Gastroesophageal sphincter (tissue), 3 donors: ENCODE measurements around the gene MSTO1.

ENCODE experiments used
- CTCF ChIP-seq, 4 experiments: fragments of 200-600 bp in 2 of 4; fragments of 450-650 bp in 2 of 4; sonication (generic) in 1 of 4; IDR thresholded peaks; one replicate each; pipeline ENCODE4 v1.5.1; 2017 to 2019; ENCODE audit warnings: antibody characterized with exemption in 4 of 4, mild to moderate bottlenecking in 2 of 4, moderate library complexity in 2 of 4
- EP300 ChIP-seq: sonication (generic); formaldehyde crosslinking; IDR thresholded peaks from one replicate; pipeline ENCODE4 v1.6.1; 2017; ENCODE audit warnings: antibody characterized with exemption, mild to moderate bottlenecking
- POLR2A ChIP-seq, 2 donors: fragments of 450-650 bp; IDR thresholded peaks; one replicate each; pipeline ENCODE4 v1.6.1; 2017; ENCODE audit warnings: antibody characterized with exemption in 2 of 2, mild to moderate bottlenecking in 2 of 2, moderate library complexity in 1 of 2
- POLR2AphosphoS5 ChIP-seq: sonication (generic); formaldehyde crosslinking; IDR thresholded peaks from one replicate; pipeline ENCODE4 v1.6.1; 2017; ENCODE audit warnings: antibody characterized with exemption

DNA sequence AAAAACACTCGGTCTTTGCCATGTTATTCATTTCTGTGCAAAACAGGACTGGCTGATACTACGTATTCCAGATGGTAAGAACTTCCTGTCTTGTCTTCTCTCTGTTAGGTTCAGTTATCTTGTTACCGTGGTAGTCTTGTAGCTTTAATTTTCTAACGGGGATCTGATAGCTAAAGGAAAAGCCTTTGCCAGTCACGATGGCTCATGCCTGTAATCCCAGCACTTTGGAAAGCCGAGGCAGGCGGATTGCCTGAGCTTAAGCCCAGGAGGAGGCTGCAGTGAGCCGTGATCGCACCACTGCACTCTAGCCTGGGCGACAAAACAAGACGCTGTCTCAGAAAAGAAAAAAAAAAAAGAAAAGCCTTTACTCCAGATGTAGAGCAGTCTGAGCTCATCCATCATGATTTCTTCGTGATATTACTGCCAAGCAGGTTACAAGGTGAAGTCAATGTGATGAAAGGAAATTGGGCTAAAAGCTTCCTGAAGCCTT, 11.1 kb upstream of the MSTO1 start:
- no peak for TF ChIP-seq POLR2A (IDR thresholded peaks at IDR 0.05)
- TF ChIP-seq POLR2AphosphoS5: no peak
- TF ChIP-seq CTCF (IDR thresholded peaks at IDR 0.05): no peak
- TF ChIP-seq EP300: no peak
